H1 (cell line): ENCODE results near the gene NRXN3.

Experiments
- CBX8 ChIP-seq: fragments of 300-800, 300-1000 bp; sonication (generic); IDR thresholded peaks from 2 replicates; pipeline ENCODE4 v1.7.1; 2016; ENCODE audit warnings: low read depth, low read length, borderline replicate concordance
- MAFK ChIP-seq: IDR thresholded peaks from 2 replicates; pipeline ENCODE4 v1.6.1; 2012; ENCODE audit warnings: low read depth, mild to moderate bottlenecking, improper control_type of control experiment, low read length
- POU5F1 ChIP-seq: IDR thresholded peaks from 2 replicates; pipeline ENCODE4 v1.6.1; 2011; ENCODE audit warnings: low read depth, mild to moderate bottlenecking, low read length, moderate library complexity
- TF ChIP-seq, protein P1 (sequence below): IDR thresholded peaks from 2 replicates; pipeline ENCODE4 v1.6.1; 2012; ENCODE audit warnings: inconsistent platforms
- TF ChIP-seq, protein P2 (sequence below), 3 experiments: IDR thresholded peaks; 1 replicate in 2 of 3; 2 replicates in 1 of 3; pipeline versions ENCODE4 v1.5.1 to v1.6.1; 2011; ENCODE audit warnings: low read length in 3 of 3, mild to moderate bottlenecking in 3 of 3, inconsistent platforms in 2 of 3, low read depth in 1 of 3, moderate library complexity in 1 of 3; ENCODE audit not compliant: insufficient read depth in 1 of 3; ENCODE audit errors: control extremely low read depth in 1 of 3

DNA sequence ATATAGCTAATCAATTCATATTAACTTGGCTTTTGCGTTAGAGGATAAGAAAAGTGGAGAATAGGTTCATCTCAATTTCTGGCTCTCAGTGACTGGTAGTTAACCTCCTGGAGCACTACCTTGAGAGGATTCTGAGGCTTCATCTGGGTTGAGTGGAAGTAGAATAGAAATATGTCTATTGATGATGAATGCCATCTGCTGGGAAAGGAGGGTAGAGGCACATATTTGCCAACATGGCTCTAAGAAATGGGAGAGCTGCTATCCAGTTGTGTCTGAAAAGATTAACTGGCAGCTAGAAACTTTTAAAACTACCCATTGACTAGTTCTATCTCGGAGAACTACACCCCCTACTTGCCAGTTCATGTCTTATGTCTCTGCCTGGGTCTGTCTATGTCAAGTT lies 530.1 kb downstream of the NRXN3 start:
- no peak for TF ChIP-seq CBX8
- no peak for TF ChIP-seq POU5F1
- TF ChIP-seq, protein P1, sequence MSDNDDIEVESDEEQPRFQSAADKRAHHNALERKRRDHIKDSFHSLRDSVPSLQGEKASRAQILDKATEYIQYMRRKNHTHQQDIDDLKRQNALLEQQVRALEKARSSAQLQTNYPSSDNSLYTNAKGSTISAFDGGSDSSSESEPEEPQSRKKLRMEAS = no peak
- TF ChIP-seq, protein P2, sequence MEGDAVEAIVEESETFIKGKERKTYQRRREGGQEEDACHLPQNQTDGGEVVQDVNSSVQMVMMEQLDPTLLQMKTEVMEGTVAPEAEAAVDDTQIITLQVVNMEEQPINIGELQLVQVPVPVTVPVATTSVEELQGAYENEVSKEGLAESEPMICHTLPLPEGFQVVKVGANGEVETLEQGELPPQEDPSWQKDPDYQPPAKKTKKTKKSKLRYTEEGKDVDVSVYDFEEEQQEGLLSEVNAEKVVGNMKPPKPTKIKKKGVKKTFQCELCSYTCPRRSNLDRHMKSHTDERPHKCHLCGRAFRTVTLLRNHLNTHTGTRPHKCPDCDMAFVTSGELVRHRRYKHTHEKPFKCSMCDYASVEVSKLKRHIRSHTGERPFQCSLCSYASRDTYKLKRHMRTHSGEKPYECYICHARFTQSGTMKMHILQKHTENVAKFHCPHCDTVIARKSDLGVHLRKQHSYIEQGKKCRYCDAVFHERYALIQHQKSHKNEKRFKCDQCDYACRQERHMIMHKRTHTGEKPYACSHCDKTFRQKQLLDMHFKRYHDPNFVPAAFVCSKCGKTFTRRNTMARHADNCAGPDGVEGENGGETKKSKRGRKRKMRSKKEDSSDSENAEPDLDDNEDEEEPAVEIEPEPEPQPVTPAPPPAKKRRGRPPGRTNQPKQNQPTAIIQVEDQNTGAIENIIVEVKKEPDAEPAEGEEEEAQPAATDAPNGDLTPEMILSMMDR (IDR thresholded peaks at IDR 0.05; ENCODE audit: control extremely low read depth in 1 of 3, insufficient read depth in 1 of 3, low read depth in 1 of 3, low read length in 3 of 3) = peak in 1 of 3 experiments; percentile 21; a peak in 1 of 4 replicates
- TF ChIP-seq MAFK = no peak
